Right hindlimb (tissue), 1 donor: ENCODE measurements around the gene RPS19BP1.

Experiments
- DNase-seq: peaks from one replicate; pipeline ENCODE4 v3.0.0-alpha.2; 2018

Gene RPS19BP1, protein sequence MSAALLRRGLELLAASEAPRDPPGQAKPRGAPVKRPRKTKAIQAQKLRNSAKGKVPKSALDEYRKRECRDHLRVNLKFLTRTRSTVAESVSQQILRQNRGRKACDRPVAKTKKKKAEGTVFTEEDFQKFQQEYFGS

DNA sequence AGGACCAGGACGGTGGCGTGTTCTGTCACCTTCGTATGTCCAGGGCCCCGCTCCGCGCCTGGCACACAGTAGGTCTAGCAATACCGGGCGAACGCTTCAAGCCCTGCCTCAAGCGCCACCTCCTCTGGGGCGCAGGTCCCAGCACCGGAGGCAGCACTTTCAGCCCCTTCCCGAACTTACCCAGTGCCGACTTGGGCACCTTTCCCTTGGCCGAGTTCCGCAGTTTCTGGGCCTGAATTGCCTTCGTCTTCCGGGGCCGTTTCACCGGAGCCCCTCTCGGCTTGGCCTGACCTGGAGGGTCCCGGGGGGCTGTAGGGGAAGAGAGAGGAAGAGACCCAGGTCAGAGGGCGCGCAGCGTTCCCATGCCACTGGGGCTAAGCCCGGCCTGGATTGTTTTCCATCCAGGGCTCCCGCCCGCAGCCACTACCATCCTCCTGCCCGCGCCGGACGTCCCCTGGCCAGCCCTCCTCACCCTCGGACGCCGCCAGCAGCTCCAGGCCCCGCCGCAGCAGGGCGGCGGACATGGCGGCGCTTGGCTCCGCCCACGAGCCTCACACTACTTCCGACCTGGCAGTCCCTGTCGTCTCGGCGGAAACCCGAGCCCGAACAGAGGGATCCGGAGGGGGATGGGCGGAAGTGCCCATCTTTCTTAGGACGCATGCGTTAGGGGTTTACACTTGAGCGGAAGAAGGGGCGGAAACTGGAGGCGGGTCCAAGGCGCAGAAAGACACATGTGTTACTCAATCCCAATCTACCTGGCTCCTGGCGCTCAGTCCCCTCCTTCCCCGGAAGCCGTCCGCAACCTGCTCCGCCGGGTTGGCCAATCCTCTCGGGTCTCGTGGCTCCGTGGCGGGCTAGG is at the start of gene RPS19BP1:
Gene RPS19BP1 (minus strand): TSS at position 534 of the 859 bp plus-strand sequence. CDS start 10 bp downstream, at position 524.
- peak; percentile 99 for DNase-seq

DNA sequence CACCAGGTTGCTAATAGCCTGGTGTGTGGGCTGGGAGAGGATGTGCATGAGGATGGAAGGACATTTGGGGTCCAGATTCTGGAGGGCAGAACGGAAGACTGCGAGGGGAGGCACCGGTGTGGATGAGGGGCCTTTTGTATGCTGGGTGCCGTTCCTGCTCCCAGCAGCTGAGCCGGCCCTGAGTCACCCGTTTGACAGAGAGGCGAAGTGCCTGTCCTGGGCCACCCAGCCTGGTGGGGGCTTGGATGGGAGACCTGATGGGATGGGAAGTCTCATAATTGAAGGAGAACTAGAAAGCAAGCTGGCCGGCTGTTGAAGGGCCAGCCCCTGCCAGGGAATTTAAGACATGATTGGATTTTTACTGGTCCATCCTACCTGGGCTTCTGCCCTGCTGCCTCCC is 48.8 kb upstream of the RPS19BP1 start:
- no peak for DNase-seq

DNA sequence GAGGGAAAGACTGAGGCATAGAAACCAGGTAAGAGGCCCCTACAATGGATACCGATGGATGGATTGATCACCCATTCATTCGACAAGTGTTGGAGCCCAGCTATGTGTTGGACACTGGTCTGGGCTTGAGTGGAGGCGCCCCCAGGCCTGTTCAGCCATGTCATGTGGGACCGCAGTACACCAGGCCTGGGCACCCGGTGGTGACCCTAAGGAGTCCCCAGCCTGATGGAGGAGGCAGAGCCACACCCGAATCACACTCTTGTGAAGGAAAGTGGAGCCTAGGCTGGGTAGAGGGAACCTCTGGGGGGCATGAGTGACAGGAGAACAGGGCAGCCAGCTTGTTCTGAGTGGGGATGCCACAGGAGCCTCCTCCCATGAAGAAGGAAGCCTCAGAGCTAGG is 48.2 kb upstream of the RPS19BP1 start:
- no peak for DNase-seq

DNA sequence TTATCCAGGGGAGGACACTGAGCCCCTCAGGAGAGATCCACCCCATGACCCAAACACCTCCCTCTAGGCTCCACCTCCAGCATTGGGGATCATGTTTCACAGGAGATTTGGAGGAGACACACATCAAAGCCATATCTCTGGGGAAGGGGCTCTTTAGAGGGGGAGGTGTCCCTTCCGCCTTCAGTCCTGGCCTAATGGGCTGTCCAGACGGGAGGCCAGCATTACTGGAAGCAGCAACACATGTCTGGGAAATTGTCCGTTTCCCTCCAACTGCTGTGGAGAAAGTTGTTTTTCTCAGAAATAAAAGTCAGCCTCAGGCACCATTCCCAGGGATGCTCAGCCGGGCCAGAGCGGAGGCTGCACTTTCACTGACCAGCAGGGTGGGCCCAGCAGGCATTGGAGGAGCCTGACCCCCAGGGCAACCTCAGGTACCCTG is 47.5 kb upstream of the RPS19BP1 start:
- peak; percentile 72 for DNase-seq

DNA sequence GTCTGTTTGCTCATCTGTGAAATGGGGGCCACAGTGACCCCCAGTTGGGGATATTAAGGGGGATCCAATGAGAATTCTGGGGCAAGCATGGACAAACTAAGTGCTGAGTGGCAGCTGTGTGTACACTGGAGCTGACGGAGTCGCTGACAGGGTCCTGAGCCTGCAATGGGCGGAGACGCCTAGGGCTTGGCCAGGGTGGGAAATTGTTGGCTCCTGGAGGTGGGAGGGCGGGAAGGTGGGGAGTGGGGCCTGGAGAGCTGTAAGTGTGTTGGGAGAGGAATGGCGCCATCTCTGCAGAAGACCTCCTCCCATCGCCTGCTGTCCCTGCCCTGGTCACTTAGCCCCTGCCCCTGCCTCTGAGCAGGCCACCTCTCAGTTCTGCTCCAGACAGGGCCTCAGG is 45.4 kb upstream of the RPS19BP1 start:
- no peak for DNase-seq

DNA sequence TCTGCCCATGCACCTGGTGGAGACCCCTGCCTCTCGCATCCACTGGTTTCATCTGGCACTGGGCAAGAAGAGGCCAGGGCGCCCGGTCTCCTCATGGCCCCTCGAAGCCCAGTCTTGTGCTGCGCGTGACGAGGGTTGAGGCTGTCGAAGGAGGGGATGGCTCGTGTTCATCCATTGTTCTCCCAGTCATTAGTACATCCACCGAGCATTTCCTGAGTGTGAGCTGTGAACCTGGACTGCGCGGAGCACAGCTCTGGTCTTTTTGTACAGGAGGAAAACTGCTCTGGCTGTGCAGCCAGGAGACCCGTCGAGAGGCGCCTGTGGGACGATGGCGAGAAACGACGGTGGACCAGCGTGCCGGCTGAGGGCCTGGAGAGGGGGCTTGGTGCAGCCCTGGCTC is 44.8 kb upstream of the RPS19BP1 start:
- DNase-seq, result no peak

DNA sequence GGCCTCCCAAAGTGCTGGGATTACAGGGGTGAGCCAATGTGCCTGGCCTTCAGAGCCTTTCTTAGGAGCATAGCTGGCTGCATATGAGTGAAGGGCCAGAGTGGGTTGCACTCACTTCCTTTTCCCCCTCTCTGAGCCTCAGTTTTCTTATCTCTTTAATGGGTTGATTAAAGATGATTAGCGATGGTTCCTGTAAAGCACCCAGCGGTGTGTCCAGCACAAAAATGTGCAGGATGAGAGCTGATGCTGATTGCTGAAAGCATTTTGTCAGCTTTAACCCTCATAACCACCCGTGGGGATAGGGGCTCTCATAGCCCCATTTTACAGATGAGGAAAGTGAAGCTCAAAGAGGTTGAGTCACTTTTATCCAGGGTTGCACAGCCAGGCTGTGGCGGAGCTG is 43.5 kb upstream of the RPS19BP1 start:
- DNase-seq, result no peak

DNA sequence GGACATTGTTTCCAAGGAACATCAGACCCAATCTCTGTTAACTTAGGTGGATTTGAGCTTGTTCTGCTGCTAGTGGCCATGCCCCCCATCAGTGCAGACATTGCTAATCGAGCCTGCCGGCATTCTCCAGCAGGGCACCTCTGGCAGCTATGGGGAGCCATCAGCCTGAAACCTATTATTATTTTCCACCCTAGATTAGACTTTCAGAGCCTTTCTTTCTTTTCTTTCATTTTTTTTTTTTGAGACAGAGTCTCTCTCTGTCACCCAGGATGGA is 42.9 kb upstream of the RPS19BP1 start:
- no peak for DNase-seq

DNA sequence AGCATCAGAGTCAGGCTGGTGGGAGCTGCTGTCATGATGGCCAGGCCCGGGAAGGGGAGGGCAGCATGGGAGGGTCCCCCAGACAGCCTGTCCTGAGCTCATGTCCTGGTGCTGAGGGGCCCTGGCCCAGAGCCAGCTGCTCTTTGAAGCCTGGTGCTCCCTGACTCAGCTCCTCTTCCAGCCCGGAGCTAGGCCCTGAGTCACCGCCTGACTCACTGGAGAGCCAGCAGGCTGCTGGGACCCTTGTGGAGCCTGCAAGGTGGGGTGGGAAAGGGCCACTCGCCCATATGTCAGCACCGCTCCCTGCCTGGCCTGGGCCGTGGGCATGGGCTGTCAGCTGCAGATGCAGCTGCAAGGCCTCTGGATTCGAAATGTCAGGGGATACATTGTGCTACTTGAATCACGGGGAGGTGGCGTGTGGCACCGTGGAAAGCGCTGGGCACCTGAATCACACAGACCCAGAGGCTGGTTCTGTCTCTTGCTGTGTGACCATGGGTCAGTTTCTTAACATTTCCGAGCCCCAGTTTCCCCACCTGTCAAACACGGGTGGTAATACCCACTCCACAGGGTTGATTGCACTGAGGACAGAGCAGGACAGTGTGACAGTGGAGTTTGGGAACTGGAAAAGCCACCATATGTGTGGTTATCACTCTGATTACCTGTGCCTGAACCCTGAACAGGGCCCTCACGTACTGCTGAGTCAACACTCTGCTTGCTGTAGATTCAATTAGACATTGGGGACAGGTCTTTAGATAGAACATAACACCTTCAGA is 42.4 kb upstream of the RPS19BP1 start:
- DNase-seq, result no peak

DNA sequence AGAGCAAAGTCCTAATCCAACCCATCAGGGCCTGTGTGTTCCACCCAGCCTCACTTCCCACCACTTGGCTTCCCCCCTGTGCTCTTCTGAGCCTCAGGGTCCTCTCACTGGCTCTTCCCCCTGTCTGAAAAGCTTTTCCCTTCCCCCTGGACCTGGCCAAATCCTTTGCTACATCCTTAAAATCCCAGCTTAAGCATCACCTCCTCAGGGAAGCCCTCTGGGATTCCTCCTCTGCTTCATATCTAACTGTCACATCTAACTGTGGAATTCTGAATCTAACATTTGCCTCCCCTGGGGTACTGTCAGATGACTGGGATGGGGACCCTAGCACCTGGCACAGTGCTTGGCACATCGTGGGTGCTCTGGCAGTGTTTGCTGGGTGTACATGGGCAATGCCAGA is 39.0 kb upstream of the RPS19BP1 start:
- no peak for DNase-seq

DNA sequence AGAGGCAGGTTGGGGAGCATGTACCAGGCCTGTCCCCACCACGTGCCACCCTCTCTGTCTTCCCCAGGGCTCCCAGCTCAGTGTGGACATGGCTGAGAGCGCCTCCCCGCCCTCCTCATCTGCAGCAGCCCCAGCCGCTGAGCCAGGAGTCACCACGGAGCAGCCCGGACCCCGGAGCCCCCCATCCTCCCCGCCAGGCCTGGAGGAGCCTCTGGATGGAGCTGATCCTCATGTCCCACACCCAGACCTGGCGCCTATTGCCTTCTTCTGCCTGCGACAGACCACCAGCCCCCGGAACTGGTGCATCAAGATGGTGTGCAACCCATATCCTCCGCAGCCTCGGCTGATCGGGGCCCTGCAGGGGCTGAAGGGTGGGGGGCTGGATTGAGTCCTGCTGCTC is 38.1 kb upstream of the RPS19BP1 start, which contains the start of gene CACNA1I:
Gene CACNA1I (plus strand): TSS at position 89 of the 400 bp plus-strand sequence. CDS start 0 bp downstream, at position 89.
- DNase-seq, result no peak

DNA sequence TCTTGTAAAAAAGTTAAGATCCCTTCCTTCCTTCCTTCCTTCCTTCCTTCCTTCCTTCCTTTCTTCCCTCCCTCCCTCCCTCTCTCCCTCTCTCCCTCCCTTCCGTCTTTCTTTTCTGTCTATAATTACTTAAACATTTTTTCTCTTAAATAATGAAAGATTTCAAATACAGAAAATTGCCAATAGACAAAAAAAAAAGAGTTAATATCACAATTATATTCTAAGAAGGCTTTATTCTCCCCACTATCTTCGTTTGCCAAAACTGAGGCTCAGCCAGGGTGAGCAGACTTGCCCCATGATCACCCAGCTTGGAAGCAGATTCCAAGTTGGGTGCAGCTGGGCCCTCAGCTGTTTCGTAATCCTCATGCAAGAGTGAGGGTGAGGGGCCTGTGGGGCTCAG is 37.7 kb upstream of the RPS19BP1 start:
- DNase-seq, result no peak

DNA sequence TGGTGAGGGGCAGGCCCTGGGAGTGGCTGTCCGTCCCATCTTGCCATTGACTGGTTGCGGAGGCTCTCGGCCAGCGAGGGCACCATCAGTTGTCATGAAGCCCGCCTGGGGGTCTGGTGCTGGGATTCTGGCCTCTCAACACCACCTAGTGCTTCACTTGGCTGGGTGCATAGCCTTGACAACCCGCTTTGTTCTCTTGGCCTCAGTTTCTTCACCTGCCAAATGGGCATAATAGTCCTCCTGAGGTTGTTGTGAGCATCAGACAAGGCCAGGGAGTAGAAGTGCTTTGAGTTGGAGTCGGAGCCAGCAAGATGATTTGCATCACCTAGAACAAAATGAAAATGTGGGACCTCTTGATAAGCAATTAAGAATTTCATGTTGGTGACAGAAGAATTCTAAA is 36.5 kb upstream of the RPS19BP1 start:
- DNase-seq, result no peak

DNA sequence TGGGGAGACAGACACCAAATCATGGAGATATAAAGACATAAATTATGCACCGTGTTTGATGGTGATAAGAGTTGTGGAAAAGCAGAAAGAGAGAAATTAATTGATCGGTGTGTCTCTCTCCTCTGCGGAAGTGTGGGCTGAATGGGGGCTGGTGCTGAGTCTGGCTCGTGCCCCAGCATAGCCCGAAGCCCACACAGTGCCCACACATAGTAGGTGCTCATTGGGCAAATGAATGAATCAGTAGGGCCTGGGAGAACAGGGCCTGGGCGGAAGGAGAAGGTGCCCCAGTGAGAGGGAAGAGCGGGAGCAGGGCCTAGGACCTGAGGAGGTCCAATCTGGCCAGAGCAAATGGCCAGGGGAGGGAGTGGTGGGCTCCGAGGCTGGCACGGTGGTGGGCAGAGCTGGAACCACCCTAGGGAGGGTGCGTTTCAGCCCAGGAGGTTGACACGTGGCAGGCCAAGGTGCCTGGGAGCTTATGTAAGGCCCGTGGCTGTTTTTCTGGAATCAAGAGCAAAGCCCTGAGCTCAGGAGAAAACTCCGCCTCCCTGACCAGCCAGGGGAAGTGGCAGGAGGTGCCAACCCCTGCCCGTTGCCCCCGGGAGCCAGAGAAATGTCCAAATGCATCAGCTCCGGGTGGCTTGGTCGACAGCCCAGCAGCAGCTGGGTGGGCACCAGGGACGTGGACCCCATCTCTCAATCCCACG is 35.9 kb upstream of the RPS19BP1 start:
- no peak for DNase-seq

DNA sequence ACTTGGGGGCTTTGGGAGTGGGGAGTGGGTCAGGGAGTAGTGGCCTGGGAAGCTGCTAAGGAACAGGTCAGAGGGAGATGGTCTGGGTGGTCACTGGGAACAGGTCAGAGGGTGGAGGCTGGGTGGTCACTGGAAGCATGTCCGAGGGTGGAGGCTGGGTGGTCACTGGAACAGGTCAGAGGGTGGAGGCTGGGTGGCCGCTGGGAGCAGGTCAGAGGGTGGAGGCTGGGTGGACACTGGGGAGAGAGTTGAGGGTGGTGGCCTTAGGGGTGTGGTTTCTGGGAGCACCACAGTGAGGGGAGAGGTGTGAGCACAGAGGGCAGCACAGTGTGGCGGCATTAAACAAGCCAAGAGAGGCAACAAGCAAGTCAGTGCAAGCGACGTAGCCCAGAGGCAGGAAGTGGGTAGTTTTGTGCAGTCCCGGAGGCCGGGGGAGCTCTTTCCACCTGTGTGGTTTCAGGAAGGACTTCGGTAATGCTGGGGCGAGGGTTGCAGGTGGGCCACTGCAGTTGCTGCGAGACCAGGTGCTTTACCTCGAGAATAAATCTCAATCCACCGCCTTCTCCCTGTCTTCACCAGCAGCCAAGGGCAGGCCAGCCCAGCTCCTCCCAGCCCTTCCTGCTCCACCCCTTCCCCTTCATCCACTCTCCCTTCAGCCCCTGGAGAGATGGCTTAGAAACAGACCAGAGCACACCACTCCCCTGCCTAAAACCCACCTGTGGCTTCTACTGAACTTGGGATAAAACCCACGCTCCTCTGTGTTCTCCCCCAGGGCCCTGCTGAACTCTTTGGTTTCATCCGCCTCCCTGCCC is 34.8 kb upstream of the RPS19BP1 start:
- no peak for DNase-seq

DNA sequence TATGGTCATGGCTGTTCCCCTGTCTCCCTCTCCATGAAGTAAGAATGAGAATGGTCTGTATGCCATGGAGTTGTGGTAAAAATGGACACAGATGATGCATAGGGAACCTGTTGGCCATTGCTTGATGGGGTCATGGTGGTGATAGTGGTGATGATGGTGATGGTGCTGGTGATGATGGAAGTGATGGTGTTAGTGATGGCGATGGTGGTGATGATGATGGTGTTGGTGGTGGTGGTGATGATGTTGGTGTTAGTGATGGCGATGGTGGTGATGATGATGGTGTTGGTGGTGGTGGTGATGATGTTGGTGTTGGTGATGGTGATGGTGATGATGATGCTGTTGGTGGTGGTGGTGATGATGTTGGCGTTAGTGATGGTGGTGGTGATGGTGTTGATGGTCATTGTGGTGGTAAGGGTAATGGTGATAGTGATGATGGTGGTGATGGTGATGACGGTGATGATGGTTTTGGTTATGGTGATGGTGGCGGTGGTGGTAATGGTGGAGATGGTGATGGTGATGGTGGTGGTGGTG is 32.9 kb upstream of the RPS19BP1 start:
- no peak for DNase-seq

DNA sequence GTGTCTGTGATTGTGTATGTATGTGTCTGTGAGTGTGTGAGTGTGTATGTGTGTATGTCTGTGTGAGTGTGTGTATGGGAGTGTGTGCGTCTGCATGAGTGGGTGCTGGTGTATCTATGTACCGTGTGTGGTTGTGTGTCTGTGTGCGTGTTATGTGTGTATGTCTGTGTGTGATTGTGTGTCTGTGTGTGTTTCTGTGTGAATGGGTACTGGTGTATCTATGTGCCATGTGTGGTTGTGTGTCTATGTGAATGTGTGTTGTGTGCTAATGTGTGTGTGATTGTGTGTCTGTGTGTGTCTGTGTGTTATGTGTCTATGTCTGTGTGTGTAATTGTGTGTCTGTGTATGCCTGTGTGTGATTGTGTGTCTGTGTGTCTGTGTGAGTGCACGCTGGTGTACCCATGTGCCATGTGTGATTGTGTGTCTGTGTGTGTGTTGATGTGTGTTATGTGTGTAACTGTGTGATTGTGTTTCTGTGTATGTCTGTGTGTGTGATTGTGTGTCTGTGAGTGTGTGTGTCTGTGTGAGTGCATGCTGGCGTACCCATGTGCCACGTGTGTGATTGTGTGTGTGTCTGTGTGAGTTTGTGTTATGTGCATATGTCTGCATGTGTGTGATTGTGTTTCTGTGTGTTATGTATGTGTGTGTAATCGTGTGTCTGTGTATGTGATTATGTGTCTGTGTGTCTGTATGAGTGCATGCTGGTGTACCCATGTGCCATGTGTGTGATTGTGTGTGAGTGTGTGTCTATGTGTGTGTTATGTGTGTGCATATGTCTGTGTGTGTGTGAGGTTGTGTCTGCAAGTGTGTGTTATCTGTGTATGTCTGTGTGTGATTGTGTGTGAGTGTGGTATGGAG is 31.3 kb upstream of the RPS19BP1 start:
- DNase-seq, result no peak

DNA sequence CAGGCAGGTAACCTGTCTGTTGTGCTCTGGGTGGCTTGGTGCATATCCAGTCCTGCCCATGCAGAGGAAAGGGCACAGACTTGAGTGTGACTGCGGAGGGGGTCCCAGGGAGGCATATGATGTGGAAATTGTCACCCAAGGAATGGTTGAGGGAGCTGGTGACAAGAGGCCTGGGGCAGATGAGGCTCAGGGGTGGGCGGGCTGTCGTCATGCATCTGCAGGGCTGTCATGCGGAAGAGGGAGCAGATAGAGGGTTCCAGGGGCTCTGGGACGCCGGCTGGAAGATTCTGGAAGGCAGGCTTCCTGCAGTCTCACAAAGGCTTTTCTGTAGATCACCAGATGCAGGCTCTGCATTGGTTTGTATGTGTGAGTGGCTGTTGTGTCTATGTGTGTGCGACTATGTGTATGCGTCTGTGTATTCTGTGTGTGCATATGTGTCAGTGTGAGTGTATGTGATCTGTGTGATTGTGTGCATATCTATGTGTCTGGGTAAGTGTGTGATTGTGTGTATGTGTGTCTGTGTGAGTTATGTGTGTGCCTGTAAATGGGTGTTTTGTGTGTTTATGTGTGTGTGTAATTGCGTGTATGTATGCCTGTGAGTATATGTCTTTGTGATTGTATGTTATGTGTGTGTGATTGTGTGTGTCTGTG is 30.4 kb upstream of the RPS19BP1 start:
- no peak for DNase-seq

DNA sequence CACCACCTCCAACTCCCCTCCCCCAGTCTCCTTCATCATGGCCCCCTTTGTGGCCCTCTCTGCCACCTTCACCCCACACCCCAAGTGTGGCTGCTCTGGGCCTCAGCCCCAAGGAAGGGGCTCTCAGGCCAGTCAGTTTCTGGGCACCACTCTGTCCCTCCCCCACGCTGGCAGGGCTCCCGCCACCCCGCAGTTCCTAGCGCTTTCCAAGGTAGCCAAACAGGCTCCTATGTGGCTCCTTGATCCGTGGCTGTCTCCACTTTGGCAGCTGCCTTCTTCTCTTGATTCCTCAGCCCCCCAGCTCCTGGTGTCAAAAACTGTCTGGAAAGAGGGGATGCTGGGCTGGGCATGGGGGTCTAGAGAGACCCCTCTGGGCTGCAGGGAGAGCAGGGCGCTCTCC is 27.6 kb upstream of the RPS19BP1 start:
- DNase-seq, result no peak

DNA sequence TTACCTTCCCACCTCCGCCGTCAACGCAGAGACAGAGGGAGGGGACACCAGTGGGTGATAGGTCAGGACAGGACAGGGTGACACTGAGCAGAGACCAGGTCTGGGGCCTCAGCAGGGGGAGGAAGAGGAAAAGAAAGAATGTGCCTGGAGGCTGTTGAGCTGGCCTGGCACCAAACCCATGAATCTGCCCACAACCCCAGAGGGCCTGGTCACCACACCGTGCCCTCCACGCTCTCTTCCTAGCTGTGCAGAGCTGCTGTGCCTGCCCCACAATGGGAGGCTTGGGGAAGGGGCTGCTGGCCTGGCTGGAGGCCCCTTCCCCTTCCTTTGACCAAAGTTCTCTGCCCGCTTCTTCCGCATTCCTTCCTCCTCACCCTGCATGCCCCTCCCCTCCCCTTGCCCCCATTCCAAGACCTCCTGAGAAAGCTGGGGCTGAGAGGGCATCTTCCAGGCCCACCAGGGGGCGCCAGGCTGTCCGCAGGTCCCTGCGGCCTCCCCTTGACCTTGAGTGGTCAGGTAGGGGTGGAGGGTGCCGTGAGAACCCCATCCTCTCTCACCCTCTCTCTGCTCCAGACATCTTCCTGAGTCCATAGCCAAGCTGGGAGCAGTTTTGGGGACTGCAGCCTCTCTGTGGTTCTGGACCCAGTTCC is 27.0 kb upstream of the RPS19BP1 start:
- DNase-seq, result no peak
